Stimulated activated CD4-positive, alpha-beta T cell treated with anti-CD3 and anti-CD28 coated beads, Interleukin-12 subunit alpha, Interleukin-12 subunit beta, amount 100 ng/mL, for 48 hours (primary cell): ENCODE measurements around the gene DPP6.

Experiments
- DNase-seq, 3 donors: peaks; one replicate each; pipeline ENCODE4 v3.0.0-alpha.2; 2020; ENCODE audit warnings: low read depth in 2 of 3, low spot score in 1 of 3

Gene DPP6

DNA sequence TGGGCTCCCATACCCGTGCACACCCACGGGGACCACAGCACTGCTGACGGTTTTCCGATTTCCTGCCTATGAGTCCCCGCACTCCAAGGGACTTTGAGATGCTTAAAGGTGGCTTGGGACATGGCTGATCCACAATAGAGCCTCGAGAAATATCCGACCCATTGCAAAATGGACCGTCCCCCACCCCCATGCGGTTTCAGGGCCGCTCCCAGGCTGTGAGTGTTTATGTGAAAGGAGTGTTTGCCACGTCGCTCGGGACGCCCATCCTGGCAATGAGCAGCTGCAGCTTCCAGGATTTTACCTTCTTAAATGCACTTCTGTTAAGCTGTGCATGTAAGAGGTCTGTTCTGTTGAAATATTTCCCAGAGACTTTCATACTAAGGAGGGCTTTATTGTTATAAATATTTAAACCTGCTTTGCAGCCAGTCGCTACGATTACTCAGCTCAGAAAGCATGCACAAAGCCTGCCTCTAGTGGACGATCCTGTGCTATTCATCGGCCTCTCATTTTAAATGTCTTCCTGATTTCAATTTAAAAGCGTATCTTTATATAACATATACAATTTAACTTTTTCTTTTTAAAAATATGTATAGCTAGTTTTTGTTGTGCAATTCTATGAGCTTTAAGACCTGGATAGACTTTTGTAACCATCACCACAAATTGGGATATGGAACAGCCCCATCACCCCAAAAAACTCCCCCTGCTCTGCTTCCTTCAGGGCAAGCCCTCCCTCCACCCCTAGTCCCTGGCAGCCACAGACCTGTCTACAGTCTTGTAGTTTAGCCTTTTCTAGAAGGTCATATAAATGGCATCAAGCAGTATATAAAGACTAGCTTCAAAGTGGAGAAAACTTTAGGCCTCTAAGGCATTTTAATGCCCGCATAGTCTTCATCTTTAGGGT is 532.4 kb downstream of the DPP6 start:
- DNase-seq, result no peak

DNA sequence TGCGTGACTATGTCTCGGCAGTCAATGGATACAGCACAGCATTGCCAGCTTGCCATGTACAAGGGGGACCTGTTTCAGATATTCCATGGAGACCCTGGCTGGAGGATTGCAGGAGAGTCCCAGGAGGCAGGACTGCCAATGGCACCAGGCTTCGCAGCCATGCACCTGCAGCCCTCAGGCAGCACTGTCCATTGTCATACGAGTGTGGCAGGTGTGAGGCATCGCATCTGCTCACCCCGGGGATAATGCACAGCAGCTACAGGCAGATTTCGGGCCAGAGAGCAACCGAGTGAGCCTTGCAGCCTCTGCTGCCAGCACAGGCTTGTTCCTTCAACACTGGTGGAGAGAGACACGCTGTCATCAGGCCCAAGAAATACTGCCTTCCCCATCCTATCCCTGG is 535.6 kb downstream of the DPP6 start:
- no peak for DNase-seq

DNA sequence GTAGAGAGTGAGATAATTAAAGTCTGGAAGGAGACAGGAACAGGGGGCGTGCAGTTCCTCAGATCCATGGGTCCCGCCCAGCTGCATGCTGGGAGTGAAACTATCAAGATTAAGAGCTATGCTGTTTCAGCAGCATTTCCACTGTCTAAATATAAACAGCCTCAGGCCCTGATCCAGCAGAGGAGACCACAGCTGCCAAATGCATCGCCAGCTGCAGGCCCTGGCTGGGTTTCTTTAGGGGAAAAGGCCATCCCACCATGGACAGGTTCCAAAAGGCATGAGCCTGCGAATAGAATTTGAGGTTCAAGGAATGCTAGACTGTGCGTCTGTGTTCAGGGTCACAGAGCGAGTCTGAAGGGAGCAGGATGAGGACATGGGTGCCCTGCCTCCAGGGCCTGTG is 539.3 kb downstream of the DPP6 start:
- DNase-seq, result no peak

DNA sequence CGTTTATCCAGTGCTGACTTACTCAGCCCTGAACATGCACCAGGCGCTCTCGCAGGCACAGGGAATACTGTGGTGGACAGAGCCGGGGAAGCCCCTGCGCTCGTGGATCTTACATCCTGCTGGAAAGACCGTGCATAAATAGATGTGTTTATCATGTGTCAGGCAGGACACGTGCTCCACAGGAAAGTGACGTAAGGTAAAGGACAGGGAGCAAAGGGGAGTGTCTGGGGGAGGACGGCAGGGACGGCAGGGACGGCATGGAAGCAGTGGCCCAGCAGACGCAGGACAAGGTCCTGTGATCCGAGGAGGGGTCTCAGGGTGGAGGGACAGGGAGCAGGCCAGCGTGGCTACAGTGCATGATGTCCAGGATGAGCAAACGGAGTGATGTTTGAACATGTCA is 540.2 kb downstream of the DPP6 start:
- DNase-seq, result no peak

DNA sequence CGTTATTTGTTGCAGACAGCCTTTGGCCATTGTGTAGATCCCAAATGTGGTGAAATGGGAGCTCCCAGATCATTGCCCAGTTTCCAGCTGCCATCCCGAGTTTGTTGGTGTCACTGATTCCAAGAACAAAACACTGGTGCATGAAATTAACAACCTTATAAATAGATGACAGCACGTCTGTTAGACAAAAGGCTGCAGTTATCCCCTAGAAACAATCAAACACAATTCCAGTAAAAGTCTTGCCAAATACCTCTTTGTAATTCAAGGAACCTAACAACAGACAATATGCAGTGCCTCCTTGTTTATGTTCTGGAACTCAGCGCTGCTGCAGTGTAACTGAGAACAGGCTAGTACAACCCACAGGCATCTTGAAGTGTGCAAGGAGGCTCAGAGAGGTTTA is 546.2 kb downstream of the DPP6 start:
- DNase-seq, result no peak

DNA sequence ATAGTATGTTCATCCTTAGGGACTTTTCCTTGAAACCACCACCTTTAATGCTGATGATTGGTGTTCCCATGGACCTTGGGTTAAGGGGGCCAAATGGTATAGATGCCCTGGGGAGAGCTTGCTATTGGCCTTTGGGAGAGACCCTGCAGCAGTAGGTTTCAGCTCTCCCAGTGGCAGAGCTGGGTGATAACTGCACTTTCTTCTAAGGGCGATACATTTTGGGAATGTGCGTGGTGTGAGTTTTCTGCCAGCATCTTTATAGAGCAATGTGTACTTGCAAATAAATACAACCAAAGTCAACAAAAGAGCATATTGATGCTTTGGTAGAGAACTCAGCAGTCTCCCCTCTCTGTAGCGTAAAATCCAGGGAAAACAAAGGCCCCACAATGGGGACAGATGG is 546.7 kb downstream of the DPP6 start:
- DNase-seq, result no peak

DNA sequence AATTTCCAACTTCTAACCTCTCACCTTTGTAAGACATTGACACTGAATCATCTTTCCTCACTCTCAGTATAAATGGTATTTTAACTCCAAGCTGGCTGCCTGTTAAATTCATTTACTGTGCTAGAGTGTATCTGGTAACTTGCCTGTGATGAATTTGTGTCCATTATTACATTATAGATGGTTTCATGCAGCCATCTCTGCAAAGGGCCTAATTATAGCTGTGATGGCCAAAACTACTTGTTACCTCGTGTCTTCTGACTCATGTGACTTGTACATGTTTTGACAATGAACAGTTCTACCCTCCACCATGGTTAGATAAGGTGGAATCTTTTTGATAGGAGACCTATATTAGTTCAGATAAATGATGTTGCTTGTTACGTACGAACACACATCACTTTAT is 558.7 kb downstream of the DPP6 start:
- DNase-seq, result no peak

DNA sequence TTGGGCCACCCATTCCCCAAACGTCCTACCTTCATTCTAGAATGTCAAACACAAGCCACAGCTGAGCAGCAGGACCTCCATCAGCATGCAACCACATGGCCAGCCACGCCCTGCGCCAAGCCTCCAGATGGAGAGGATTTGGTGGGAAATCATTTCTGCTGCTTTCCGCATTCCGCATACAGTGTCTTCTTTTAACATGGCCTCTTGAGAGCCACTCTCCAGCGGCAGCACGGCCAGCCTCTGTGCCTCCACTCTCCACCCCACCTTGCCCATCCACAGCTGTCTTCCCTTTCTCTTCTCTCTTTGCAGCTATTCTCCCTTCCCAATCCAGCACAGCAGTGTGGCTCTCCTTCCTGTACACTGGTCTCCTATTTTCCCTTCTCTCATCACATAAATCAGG is 561.6 kb downstream of the DPP6 start:
- no peak for DNase-seq

DNA sequence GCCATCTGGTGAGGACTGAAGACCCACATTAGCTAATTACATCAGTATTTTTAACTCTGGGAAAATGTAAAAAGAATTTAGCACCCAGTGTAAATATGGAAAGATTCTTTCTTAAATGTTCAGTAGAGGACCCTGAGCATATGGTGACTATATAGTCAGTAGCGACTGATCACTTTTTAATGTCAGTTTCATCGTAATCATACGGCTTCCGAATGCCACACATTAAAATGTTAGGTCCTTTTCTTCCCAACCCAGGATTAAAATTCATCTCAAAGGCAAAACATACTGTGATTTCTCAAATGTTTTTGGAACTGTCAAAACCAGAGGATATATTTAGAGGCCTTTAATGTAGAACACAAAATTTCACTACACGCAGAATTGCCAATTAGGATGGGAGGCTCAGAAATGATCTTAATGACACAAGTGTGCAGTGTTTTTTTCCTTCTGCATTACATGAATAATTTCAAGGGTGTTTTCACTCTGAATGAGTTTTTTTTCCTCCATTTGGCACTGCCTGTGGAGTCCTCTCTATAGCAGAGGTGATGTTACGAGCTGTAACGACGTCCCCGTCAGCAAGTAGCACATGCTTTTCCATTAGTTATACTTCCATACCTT is 568.0 kb downstream of the DPP6 start:
- no peak for DNase-seq

DNA sequence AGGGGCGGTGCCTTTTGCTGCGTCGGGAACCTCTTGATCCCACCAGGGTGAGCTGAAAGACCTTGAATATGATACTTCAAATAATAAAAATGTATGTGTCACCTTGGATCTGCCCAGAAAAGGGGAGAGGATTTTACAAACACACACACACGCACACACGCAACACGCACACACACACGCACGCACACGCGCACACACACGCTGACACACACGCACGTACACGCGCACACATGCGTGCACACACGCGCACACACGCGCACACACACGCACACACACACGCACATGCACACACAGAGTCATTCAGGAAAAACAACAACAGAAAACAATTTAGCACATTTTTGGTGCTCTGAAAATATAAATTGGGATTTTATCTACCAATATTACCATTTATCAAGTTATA is 571.2 kb downstream of the DPP6 start:
- DNase-seq, result no peak

DNA sequence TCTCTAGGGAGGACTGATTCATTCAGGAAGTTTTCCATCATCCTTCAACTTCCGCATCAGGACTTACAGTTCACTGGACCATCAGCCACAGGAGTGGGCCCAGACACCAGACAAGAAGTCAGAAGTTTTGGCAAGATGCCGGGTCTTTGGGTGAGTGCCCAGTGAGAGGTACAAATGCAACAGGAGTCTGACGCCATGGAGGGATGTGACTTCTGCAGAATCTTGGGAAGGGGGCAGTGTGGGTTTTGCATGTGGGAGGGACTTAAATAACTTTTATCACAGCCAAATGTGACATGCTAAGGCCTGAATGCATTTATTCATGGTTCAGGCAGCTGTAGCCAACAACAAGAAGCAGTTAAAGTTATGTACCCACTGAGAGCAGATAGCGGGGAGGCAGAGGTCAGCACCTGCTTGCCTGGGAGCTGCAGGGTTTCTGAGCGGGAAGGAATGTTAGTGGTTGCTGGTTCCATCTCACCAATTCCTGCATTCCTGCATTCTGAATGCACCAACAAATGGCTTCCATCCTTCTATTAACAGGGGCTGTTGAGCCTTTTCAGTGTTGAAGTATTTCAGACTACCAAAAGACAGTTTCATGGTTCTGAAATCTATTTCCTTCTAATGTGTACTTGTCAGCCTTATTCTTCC is 575.6 kb downstream of the DPP6 start:
- DNase-seq, result no peak

DNA sequence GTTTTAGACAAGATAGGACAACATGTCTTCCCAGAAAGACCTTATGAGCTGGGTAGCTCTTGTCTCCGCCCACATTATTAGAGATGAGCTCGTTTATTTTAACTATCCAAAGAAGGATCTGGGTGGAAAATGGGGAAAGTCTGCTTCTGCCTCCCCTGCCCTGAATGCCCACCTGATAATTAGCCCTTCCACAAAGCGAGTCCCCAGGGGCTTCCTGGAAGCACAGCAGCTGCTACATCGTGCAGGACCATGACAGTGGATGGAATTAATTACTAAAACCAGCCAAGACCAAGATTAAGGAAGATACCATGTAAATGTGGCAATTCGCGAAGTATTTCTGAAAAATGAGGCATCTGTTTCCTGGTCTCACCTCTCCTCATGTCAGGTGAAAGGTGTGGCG is 576.4 kb downstream of the DPP6 start:
- no peak for DNase-seq

DNA sequence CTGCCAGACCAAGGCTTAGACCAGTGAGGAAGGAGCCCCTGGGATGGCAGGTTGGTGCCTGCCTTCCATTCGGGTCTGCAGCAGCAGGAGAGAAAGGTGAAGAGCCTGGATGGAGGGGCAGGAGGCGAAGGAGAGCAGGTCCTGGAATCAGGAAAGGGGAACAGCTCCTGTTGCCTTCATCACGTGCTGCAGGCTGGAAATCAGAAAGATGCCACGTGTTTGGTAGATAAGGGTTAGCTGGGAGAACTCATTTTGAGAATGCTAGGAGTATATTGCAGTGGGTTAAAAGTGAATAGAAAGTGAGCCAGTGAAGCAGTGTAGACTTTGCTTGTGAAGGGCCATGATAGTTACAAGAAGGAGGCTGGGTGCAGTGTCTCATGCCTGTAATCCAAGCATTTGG is 579.0 kb downstream of the DPP6 start:
- no peak for DNase-seq

DNA sequence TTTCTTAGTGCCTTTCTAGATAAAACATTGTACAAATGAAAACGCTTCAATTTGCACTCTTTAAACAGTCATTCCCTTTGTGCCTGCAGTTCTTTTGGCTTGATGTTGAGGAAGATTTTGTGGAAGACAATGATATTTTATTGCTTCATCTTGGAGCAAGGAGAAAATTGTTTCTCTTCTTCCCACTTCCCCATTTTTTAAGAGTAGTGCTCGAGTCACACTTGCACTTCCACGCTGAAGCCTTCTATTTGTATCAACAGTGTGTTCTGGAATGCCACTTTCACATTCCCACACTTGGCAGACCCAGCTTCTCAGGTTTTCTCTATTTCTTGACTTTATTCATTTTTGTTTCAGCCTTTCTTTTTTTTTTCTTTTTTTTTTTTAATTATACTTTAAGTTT is 581.4 kb downstream of the DPP6 start:
- DNase-seq, result no peak

DNA sequence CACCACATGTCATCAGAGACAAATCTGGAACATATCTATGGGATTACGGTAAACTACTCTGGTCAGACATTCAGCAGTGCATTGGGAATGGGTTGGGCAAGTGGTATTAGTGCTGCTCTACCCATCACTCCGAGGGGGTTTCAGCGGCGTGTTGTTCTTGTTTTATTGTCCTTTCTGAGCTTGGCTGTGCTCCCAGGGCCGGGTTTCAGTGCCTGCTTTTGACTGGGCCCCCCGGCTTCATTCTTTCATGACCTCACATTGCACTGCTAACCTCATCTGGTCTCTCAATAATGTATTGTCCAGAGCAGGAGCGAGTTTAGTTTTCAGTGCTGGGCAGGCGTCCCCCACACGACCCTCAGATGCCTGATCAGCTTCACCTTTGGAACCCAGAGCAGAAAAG is 586.1 kb downstream of the DPP6 start:
- DNase-seq, result no peak

DNA sequence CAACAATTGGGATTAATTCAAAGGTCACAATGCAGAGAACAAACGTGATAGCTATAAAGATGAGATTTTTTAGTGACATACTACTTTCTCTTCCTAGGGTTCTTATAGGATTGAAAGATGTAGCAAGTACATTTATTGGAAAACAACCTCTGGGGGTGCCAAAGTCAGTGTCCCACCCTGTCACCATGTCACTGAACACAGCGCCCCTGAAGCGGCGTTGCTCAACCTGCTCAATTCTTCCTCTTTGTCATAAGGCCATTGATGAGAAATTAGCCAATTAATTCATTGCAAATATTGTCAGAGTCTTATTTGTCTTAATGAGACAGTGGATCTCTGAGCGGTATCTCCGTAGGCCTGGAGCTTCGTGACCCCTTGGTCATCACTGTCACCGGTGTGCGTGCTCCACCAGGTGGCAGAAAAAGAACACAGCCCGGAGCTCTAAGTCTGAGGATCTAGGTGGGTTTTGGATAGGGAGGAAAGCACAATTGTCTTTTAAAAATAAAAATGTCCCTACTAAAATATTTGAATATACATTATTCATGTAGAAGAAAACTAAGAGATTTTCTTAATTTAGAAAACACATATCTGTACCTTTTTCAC is 588.2 kb downstream of the DPP6 start:
- DNase-seq, result no peak

DNA sequence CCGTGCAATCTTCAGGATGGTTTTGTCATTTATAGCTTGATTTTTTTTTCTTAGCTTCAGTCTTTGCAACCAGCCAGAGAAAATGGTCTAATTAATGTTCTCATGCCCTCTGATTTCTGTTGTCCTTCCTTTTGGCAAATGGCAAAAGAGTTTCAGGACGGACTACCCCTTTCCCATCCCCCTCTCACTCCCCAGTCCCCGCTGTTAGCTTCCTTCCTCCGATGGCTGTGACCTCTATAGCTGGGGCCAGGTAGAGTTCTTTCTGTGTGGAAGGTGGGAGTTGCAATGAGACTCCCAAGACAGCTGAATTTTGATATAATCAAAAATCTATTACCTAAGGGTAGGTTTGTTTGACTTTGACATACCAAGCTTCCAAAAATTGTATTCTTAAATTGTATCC is 588.7 kb downstream of the DPP6 start:
- DNase-seq, result no peak

DNA sequence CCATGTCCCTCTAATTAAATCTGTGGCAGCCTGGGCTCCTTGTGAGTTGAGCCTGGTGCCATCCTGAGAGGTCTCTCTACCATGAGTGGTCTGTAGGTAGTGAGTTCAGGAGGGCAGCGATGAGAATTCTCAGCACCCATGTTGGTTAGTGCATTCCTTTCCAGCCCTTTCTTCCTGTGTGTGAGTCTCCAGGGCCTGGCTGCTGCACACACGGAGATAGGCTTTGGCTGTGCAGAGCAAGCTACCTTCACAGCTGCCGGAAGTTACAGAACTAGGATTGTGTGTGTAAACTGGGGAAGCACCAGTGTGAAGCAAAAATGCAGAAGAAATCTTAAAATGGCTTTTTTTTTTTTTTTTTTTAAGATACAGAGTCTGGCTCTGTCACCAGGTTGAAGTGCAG is 592.2 kb downstream of the DPP6 start:
- DNase-seq, result no peak

DNA sequence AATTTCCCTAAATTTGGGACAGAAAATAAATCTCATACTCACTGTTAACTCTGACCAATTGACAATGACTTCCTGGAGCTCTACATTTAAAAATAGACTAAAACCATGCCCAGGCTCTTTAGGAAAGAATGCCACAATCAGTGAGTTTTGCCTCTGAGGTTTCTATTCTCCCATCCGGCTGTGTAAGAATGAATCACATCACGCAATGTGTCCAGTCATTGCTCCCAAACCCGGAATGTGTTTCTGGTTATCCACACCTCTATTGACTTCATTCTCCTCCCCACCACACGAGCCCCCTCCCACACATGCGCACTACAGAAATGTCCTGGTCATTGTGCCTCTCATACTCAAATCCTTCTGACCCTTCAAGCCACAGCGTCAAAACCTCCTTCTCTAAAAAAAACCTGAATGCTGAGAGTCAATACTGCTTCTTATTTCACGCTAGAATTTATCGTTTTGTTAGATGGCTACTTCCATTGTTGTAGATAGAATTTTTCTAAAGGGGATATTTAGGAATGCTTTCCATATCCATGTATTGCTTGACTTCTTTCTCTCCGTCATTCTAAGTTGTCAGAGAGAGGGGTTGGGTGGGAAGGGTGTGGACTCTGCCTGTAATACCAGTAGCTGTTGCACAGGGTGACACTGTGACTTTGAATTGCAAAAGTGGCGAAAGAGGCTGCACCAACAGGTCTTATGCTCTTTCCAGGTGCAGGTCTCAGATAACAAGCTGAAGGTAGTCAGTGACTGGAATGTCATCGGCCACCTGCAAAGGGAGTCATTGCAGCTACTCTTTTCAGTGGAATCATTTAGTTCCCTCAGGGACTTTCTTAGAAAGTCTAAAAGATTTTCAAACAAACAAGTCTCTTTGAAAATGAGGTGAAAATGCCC is 594.2 kb downstream of the DPP6 start:
- no peak for DNase-seq

DNA sequence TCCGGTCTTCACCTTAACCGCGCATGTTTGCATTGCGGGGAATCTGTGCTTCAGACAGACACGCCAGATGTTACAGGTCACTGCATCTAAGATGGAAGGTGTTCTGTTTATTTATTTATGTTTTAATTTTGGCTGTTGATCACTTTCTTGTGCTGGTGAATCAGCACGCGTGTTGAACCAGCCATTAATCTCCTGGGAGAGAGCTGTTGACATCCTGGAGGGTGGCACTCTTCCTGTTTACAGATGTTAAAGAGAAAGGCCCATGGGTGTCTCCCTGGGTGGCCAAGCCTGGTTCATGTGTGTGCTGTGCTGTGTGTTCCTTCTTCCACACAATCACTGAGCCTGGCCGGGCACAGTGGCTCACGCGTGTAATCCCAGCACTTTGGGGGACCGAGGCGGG is 595.4 kb downstream of the DPP6 start:
- DNase-seq, result no peak

DNA sequence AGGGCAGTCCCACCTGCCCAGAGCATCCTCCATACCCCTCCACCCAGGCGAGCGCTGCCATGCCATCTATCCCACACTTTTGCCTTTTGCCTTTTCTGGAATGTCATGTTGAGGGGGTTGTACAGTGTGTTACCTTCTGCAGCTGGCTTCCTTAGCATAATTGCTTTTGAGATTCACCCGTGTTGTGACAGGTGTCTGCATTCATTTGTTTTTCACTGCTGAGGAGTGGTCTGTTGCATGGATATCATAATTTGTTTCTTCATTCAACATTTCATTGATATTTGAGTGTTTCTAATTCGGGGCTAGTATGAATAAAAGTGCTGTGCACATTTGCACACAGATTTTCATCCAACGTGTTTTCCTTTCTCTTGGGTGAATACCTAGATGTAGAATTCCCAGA is 596.8 kb downstream of the DPP6 start:
- DNase-seq, result no peak
